ENCODE measurements around the gene CTSO. TPM values are rescaled to one million over a fixed set of nuclear protein-coding genes. Genes with fewer than 3 reads are reported as not detected.

CTSO gene
- total RNA-seq, 1 experiment from 2014 or later, result 0.57 TPM

DNA sequence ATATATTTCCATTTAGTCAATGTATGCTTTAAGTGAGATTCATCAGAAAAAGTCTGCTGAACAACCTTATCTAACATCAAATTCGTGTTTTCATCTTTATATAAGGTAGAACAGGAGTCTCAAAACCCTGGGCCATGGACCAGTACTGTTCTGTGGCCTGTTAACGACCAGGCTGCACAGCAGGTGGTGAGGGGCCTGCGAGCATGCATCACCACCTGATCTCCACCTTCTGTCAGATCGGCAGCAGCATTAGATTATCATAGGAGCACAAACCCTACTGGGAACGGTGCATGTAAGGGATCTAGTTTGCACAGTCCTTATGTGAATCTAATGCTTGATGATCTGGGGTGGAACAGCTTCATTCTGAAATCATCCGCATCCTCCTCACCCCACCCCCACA, 3.2 kb downstream of the CTSO start:
- ChIA-PET RAD21 (ENCODE audit: low non-redundant PET in 1 of 2, low total read pairs in 2 of 2, uncharacterized antibody in 2 of 2, unreplicated experiment in 2 of 2) (no interaction called here), POLR2A (no interaction called here), CTCF (interaction anchor here (3.6 kb wide), 1 partner anchor 140 kb away, joined by 37 read pairs; no protein-coding TSS in a partner anchor)
- DNase-seq (ENCODE audit: low read depth, low spot score) (no peak), ATAC-seq (no peak)
- Histone ChIP-seq H3K27me3 (ENCODE audit: insufficient read depth, low read length) (no peaks in the 10 kb centered on the region), H3K4me3 (replicated peaks in 1 of 2; ENCODE audit: low read depth in 1 of 2, low read length in 2 of 2) (no peak overlapping the region), H3K9me3 (ENCODE audit: control insufficient read depth in 1 of 2, insufficient read depth in 1 of 2, low read depth in 1 of 2, low read length in 2 of 2) (no peaks in the 10 kb centered on the region), H2AFZ (ENCODE audit: low read depth, low read length, poor library complexity, severe bottlenecking) (no peak overlapping the region), H3K4me2 (ENCODE audit: low read length) (no peak overlapping the region), H3K9ac (ENCODE audit: low read length) (no peak overlapping the region), H3K4me1 (ENCODE audit: control insufficient read depth in 1 of 2, insufficient read depth in 2 of 2, low read length in 2 of 2) (peaks cover 0 to 6% of the 10 kb centered on the region in 2 experiments; a peak in 1 of 4 replicates), H3K36me3 (ENCODE audit: control insufficient read depth in 1 of 2, insufficient read depth in 2 of 2, low read length in 2 of 2) (no peaks in the 10 kb centered on the region), H3K27ac (ENCODE audit: low read depth, low read length) (no peak overlapping the region), H3K79me2 (ENCODE audit: insufficient read depth, low read length) (no peaks in the 10 kb centered on the region), H4K20me1 (ENCODE audit: insufficient read depth) (no peaks in the 10 kb centered on the region), H3K9me2 (ENCODE audit: insufficient read depth) (no peaks in the 10 kb centered on the region)
- intact Hi-C loops (cut with micrococcal nuclease), result no loop called here
- TF ChIP-seq ZFX (IDR thresholded peaks at IDR 0.05) (no peak), CEBPB (IDR thresholded peaks at IDR 0.05; ENCODE audit: low read depth) (no peak), CBX3 (IDR thresholded peaks at IDR 0.05; ENCODE audit: low read depth) (no peak), JUND (IDR thresholded peaks at IDR 0.05) (no peak), EZH2phosphoT487 (IDR thresholded peaks at IDR 0.05; ENCODE audit: borderline replicate concordance) (no peak), EGR1 (IDR thresholded peaks at IDR 0.05; ENCODE audit: low read depth) (no peak), POLR2A (IDR thresholded peaks at IDR 0.05; ENCODE audit: borderline replicate concordance, extremely low read depth, insufficient read depth, insufficient read length) (no peak), ZNF274 (IDR thresholded peaks at IDR 0.05; ENCODE audit: low read depth, low read length) (no peak), RAD21 (IDR thresholded peaks at IDR 0.05; ENCODE audit: low read depth) (no peak), FOSL1 (IDR thresholded peaks at IDR 0.05; ENCODE audit: low read depth) (no peak), TCF7L2 (IDR thresholded peaks at IDR 0.05; ENCODE audit: borderline replicate concordance, extremely low read depth, insufficient read depth, insufficient read length) (no peak), POLR2AphosphoS5 (IDR thresholded peaks at IDR 0.05; ENCODE audit: low read depth, low read length) (no peak), SP1 (IDR thresholded peaks at IDR 0.05; ENCODE audit: low read depth) (no peak)
- TF ChIP-seq, protein P1, sequence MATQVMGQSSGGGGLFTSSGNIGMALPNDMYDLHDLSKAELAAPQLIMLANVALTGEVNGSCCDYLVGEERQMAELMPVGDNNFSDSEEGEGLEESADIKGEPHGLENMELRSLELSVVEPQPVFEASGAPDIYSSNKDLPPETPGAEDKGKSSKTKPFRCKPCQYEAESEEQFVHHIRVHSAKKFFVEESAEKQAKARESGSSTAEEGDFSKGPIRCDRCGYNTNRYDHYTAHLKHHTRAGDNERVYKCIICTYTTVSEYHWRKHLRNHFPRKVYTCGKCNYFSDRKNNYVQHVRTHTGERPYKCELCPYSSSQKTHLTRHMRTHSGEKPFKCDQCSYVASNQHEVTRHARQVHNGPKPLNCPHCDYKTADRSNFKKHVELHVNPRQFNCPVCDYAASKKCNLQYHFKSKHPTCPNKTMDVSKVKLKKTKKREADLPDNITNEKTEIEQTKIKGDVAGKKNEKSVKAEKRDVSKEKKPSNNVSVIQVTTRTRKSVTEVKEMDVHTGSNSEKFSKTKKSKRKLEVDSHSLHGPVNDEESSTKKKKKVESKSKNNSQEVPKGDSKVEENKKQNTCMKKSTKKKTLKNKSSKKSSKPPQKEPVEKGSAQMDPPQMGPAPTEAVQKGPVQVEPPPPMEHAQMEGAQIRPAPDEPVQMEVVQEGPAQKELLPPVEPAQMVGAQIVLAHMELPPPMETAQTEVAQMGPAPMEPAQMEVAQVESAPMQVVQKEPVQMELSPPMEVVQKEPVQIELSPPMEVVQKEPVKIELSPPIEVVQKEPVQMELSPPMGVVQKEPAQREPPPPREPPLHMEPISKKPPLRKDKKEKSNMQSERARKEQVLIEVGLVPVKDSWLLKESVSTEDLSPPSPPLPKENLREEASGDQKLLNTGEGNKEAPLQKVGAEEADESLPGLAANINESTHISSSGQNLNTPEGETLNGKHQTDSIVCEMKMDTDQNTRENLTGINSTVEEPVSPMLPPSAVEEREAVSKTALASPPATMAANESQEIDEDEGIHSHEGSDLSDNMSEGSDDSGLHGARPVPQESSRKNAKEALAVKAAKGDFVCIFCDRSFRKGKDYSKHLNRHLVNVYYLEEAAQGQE (IDR thresholded peaks at IDR 0.05; ENCODE audit: low read depth), result no peak
- TF ChIP-seq, protein P2, sequence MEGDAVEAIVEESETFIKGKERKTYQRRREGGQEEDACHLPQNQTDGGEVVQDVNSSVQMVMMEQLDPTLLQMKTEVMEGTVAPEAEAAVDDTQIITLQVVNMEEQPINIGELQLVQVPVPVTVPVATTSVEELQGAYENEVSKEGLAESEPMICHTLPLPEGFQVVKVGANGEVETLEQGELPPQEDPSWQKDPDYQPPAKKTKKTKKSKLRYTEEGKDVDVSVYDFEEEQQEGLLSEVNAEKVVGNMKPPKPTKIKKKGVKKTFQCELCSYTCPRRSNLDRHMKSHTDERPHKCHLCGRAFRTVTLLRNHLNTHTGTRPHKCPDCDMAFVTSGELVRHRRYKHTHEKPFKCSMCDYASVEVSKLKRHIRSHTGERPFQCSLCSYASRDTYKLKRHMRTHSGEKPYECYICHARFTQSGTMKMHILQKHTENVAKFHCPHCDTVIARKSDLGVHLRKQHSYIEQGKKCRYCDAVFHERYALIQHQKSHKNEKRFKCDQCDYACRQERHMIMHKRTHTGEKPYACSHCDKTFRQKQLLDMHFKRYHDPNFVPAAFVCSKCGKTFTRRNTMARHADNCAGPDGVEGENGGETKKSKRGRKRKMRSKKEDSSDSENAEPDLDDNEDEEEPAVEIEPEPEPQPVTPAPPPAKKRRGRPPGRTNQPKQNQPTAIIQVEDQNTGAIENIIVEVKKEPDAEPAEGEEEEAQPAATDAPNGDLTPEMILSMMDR (IDR thresholded peaks at IDR 0.05 in 2 of 3, conservative IDR thresholded peaks at IDR 0.05 in 1 of 3; ENCODE audit: borderline replicate concordance in 1 of 3, insufficient read depth in 1 of 3, low read depth in 2 of 3, low read length in 2 of 3), result no peak
- TF ChIP-seq, protein P3, sequence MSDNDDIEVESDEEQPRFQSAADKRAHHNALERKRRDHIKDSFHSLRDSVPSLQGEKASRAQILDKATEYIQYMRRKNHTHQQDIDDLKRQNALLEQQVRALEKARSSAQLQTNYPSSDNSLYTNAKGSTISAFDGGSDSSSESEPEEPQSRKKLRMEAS (IDR thresholded peaks at IDR 0.05), result no peak
- BruUV-seq (replicated peaks), result no TSS peak

All from HCT116 (cell line).